Natural killer cell (primary cell): ENCODE measurements around the gene MLXIP. TPM values are rescaled to one million over a fixed set of nuclear protein-coding genes. Genes with fewer than 3 reads are reported as not detected.
A peak's percentile ranks its signal among the peaks of the same experiment; 100 is the strongest.

Experiments used
- ATAC-seq, 3 donors: fragments of 150-1000 bp in 2 of 3; fragments of 200-7000 bp in 1 of 3; cut with Tn5 transposase; 1 replicate in 1 of 3; 2 replicates in 2 of 3; pipeline ENCODE4 v1.10.0; 2021; ENCODE audit warnings: mild to moderate bottlenecking in 2 of 3, moderate library complexity in 2 of 3
- DNase-seq, 2 donors: peaks; one replicate each; pipeline versions ENCODE4 v3.0.0 to v3.0.0-alpha.2; 2013 to 2021; ENCODE audit warnings: mixed read lengths in 1 of 2
- H3K27ac ChIP-seq: one replicate; pipeline ENCODE4 v1.5.1; 2013; ENCODE audit warnings: mild to moderate bottlenecking, low read length
- H3K27me3 ChIP-seq: one replicate; pipeline ENCODE4 v1.6.1; 2013; ENCODE audit warnings: low read length; ENCODE audit not compliant: control insufficient read depth, insufficient read depth
- H3K36me3 ChIP-seq: one replicate; pipeline ENCODE4 v1.6.1; 2013; ENCODE audit warnings: low read length; ENCODE audit not compliant: control insufficient read depth, insufficient read depth
- H3K4me1 ChIP-seq: one replicate; pipeline ENCODE4 v1.6.1; 2013; ENCODE audit warnings: low read length; ENCODE audit not compliant: control insufficient read depth, insufficient read depth
- H3K4me3 ChIP-seq: one replicate; pipeline ENCODE4 v1.5.1; 2013; ENCODE audit warnings: low read length
- H3K9me3 ChIP-seq: one replicate; pipeline ENCODE4 v1.6.1; 2013; ENCODE audit warnings: low read length; ENCODE audit not compliant: control insufficient read depth, insufficient read depth
- H3K27ac Mint-ChIP-seq, 2 donors: one replicate each; pipeline ENCODE4 v1.8.0; 2022; ENCODE audit warnings: mild to moderate bottlenecking in 2 of 2, mixed read lengths in 2 of 2, moderate library complexity in 1 of 2
- H3K27me3 Mint-ChIP-seq, 2 donors: one replicate each; pipeline ENCODE4 v1.8.0; 2022; ENCODE audit warnings: low read depth in 2 of 2, mixed read lengths in 2 of 2
- H3K36me3 Mint-ChIP-seq: one replicate; pipeline ENCODE4 v1.8.0; 2022; ENCODE audit warnings: mixed read lengths
- H3K4me1 Mint-ChIP-seq, 2 donors: one replicate each; pipeline ENCODE4 v1.8.0; 2022; ENCODE audit warnings: mixed read lengths in 2 of 2
- H3K4me3 Mint-ChIP-seq: one replicate; pipeline ENCODE4 v1.8.0; 2022; ENCODE audit warnings: mild to moderate bottlenecking, moderate library complexity, mixed read lengths
- H3K9me3 Mint-ChIP-seq, 2 donors: one replicate each; pipeline ENCODE4 v1.8.0; 2022; ENCODE audit warnings: mixed read lengths in 2 of 2
- CTCF ChIP-seq: fragments of 200-600 bp; IDR thresholded peaks from one replicate; pipeline ENCODE4 v1.8.0; 2022; ENCODE audit warnings: antibody characterized with exemption
- WGBS: methylation state at CpG from one replicate; pipeline ENCODE4 v1.1.7; 2013; ENCODE audit warnings: missing lambda C conversion rate; ENCODE audit not compliant: insufficient coverage; 5-methylcytosine and 5-hydroxymethylcytosine counted together
- intact Hi-C: fragments of 100-400 bp; cut with micrococcal nuclease; formaldehyde crosslinking; loops from one replicate; pipeline ENCODE4 v1.14.2; 2022
- total RNA-seq, 4 donors: library from RNA; stranded (reverse); fragments of 120-200 nt in 1 of 4; gene quantifications; one replicate each; pipeline versions ENCODE4 v1.2.3 to v1.2.4, GENCODE V29; 2013 to 2022

MLXIP gene
- total RNA-seq, 3 donors from 2014 or later (not counting 1 experiment from before 2014, with no cell fraction given), result 83.8 to 92.4 (median 86.1) TPM

GRCh38 chr12:122139941-122140340, 61.4 kb downstream of the MLXIP start:
- H3K27me3 Mint-ChIP-seq, result no peaks in the 10 kb centered on the region
- Histone ChIP-seq H3K9me3 (no peaks in the 10 kb centered on the region), H3K36me3 (peaks cover 55% of the 10 kb centered on the region), H3K27ac (no peak overlapping the region), H3K27me3 (no peaks in the 10 kb centered on the region), H3K4me3 (no peak overlapping the region), H3K4me1 (no peaks in the 10 kb centered on the region)
- no peaks in the 10 kb centered on the region for H3K36me3 Mint-ChIP-seq
- no peak for TF ChIP-seq CTCF
- 93% methylated on average over 7 of the region's 8 CpGs for WGBS
- ATAC-seq (no peak), DNase-seq (no peak)
- H3K27ac Mint-ChIP-seq, result no peak overlapping the region
- no peaks in the 10 kb centered on the region for H3K9me3 Mint-ChIP-seq
- H3K4me3 Mint-ChIP-seq, result no peak overlapping the region
- H3K4me1 Mint-ChIP-seq, result peaks cover 0 to 5% of the 10 kb centered on the region in 2 donors
- intact Hi-C loops, result no loop called here

GRCh38 chr12:122140467-122141257, 62.1 kb downstream of the MLXIP start:
- Histone ChIP-seq H3K36me3 (peaks cover 48% of the 10 kb centered on the region), H3K27me3 (no peaks in the 10 kb centered on the region), H3K27ac (no peak overlapping the region), H3K4me1 (no peaks in the 10 kb centered on the region), H3K9me3 (no peaks in the 10 kb centered on the region), H3K4me3 (no peak overlapping the region)
- DNase-seq (no peak), ATAC-seq (peak in 1 of 3 donors; percentile 8)
- H3K27ac Mint-ChIP-seq, result no peak overlapping the region
- H3K27me3 Mint-ChIP-seq, result no peaks in the 10 kb centered on the region
- TF ChIP-seq CTCF, result no peak
- H3K4me3 Mint-ChIP-seq, result no peak overlapping the region
- no peaks in the 10 kb centered on the region for H3K36me3 Mint-ChIP-seq
- WGBS, result 92% methylated on average over 19 of the region's 19 CpGs
- no peaks in the 10 kb centered on the region for H3K9me3 Mint-ChIP-seq
- H3K4me1 Mint-ChIP-seq, result peaks cover 0 to 5% of the 10 kb centered on the region in 2 donors
- intact Hi-C loops, result no loop called here

GRCh38 chr12:122141911-122142725, 63.6 kb downstream of the MLXIP start:
- Histone ChIP-seq H3K9me3 (no peaks in the 10 kb centered on the region), H3K27ac (no peak overlapping the region), H3K4me3 (no peak overlapping the region), H3K4me1 (no peaks in the 10 kb centered on the region), H3K36me3 (peaks cover 44% of the 10 kb centered on the region), H3K27me3 (no peaks in the 10 kb centered on the region)
- H3K27me3 Mint-ChIP-seq, result no peaks in the 10 kb centered on the region
- H3K36me3 Mint-ChIP-seq, result no peaks in the 10 kb centered on the region
- 94% methylated on average over 21 of the region's 21 CpGs for WGBS
- no peak for ATAC-seq
- DNase-seq, result no peak
- no peak overlapping the region for H3K4me3 Mint-ChIP-seq
- intact Hi-C loops, result no loop called here
- no peak overlapping the region for H3K27ac Mint-ChIP-seq
- no peak for TF ChIP-seq CTCF
- no peaks in the 10 kb centered on the region for H3K9me3 Mint-ChIP-seq
- H3K4me1 Mint-ChIP-seq, result peaks cover 0 to 5% of the 10 kb centered on the region in 2 donors
